Measurements from ENCODE around the gene MARVELD2.
"Not testable (repeated sequence)": the region's sequence is repeated elsewhere in the genome, so short reads cannot be mapped to it uniquely, and the experiment has no call there.

The MARVELD2 gene

DNA sequence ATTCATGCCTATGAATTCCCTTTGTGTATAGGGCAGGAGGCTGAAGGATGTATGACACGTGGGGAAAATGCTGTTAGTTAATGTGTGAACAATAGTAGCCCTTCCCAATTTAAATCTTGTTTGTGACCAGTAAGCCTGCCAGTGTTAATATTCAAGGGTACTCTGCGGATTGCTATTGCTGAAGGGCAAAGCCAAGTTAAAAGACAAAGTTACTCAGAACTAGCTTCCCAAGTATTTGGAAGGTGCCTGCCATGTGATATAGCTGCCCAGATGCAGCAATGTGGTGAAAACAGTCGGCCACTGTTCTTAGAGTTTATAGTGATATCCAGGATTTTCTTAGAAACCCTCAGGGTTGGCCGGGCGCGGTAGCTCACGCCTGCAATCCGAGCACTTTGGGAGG is 34.6 kb downstream of the MARVELD2 start:
- DNase-seq (ENCODE audit: low spot score), result no peak

GRCh38 chr5:69450116-69450515 is 35.2 kb downstream of the MARVELD2 start:
- DNase-seq (ENCODE audit: low spot score), result peak; percentile 64

GRCh38 chr5:69450527-69450926 is 35.6 kb downstream of the MARVELD2 start:
- DNase-seq (ENCODE audit: low spot score), result not testable (repeated sequence)

- peak; percentile 68 for DNase-seq (ENCODE audit: low spot score)
Measured at GRCh38 chr5:69451941-69452647, 37.2 kb downstream of the MARVELD2 start.

DNA sequence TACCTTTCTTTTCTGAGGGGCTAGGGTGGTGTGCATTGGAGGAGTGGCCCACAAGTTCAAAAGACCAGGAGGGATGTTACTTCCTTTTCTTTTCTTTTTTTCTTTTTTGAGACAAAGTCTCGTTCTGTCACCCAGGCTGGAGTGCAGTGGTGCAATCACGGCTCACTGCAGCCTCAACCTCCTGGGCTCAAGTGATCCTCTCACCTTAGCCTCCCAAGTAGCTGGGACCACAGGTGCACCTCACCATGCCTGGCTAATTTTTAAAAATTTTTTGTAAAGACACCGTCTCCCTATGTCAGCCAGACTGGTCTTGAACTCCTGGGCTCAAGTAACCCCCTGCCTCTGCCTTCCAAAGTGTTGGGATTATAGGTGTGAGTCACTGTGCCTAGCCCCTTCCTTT is 38.6 kb downstream of the MARVELD2 start:
- DNase-seq (ENCODE audit: low spot score), result peak; percentile 36

- DNase-seq (ENCODE audit: low spot score), result peak; percentile 44
Measured at GRCh38 chr5:69454460-69455249, 39.7 kb downstream of the MARVELD2 start.

- not testable (repeated sequence) for DNase-seq (ENCODE audit: low spot score)
Measured at GRCh38 chr5:69455428-69455988, 40.6 kb downstream of the MARVELD2 start.

DNA sequence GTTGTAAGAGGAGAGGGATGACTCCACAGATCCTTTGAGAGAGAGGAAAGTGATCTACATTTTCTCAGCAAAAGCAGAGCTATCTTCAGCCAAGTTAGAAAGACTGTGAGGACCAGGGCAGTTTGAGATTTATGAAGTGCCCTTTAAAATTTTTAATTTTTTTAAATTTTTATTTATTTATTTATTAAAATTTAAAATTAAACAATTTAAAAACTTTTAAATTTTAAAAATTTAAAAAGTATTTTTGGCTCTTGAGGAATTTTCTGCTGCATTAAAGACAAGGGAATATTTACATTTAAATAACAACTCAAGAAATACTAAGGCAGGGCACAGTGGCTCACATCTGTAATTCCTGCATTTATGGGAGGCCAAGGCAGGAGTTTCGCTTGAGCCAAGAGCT is 47.3 kb downstream of the MARVELD2 start:
- DNase-seq (ENCODE audit: low spot score), result no peak

DNA sequence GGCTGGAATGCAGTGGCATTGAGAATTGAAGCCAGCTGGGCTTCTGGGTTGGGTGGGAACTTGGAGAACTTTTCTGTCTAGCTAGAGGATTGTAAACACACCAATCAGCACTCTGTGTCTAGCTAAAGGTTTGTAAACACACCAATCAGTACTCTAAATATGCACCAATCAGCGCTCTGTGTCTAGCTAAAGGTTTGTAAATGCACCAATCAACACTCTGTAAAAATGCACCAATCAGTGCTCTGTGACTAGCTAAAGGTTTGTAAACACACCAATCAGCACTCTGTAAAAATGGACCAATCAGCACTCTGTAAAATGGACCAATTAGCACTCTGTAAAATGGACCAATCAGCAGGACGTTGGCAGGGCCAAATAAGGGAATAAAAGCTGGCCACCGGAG is 51.5 kb downstream of the MARVELD2 start:
- DNase-seq (ENCODE audit: low spot score), result not testable (repeated sequence)

DNA sequence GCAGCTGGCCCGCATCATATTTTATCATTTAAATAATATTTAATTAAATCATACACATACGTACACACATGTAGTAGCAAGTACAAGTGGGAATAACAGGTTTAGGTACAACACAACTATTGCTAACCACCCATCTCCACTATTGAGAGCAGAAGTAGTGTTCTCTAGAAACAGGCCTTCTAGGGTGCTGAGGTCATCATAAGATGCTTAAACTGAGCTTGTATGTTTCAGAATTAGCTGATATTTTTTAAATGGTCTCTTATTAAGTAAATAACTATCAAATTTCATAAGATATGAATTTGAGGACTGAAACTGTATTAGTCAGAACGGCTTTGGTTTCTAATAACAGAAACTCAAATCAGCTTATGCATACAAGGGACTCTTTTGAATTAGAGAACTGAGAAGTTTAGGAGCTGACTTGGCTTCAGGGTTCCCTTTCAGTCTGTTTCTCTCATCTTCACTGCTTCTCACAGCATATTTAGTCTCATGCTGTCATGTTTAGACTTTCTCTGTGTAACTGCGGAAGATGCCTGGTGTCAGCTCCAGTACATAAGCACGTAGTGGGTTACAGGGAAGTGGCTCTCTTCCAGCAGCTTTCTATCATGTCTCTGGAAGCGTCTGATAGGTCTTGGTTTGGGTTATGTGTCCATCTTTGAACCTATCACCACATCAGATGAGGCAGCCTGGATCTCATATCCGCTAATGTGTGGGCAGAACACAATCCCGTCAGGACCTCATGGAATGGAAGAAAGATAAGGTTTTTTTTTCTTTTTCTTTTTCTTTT is 52.7 kb downstream of the MARVELD2 start:
- DNase-seq (ENCODE audit: low spot score), result no peak

DNA sequence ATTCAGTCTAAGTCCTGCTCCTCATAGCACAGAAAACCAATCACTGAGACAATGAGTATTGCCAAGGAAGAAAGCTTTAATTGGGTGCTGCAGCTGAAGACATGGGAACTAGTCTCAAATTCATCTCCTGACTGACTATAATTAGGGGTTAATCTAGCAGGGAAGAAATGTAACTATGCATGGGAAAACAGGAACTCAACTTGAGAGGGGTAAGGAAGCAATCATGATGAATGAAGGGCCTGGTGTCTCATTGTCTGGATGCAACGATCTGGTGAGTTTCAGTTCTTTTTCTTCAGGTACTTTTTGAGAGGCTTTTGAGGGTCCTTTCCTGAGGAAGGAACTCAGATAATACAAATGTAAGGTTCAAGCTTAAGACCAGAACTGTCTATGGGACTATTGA is 53.7 kb downstream of the MARVELD2 start:
- DNase-seq (ENCODE audit: low spot score), result no peak

- not testable (repeated sequence) for DNase-seq (ENCODE audit: low spot score)
Measured at GRCh38 chr5:69471516-69471915, 56.6 kb downstream of the MARVELD2 start.

GRCh38 chr5:69472535-69473143 is 57.7 kb downstream of the MARVELD2 start:
- not testable (repeated sequence) for DNase-seq (ENCODE audit: low spot score)

DNA sequence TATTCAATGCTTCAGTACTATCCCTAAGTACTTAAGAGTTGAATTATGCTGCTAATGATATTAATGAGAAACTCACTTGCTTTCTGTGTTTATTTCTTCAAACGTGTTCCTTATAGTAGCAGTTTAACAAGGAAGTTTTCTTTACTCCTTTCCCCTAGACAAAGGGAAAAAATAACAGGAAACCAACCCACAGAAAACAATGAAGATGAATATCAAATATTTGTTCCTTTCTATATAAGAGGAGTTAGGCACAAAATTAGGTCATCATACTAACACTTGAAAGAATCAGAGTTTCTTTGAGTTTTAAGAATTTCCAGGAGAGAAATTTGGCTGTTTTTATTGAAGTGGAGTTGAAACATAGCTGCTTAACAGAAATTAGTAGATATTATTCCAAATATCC is 62.3 kb downstream of the MARVELD2 start:
- no peak for DNase-seq (ENCODE audit: low spot score)

DNA sequence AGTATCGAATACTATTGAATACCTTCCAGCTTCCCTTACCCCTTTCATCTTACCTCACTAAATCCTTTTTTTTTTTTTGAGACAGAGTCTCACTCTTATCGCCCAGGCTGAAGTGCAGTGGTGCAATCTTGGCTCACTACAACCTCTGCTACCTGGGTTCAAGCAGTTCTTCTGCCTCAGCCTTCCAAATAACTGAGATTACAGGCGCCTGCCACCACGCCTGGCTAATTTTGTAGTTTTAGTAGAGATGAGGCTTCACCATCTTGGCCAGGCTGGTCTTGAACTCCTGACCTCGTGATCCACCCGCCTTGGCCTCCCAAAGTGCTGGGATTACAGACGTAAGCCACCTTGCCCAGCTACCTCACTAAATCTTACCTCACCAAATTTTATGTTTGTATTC is 63.4 kb downstream of the MARVELD2 start:
- not testable (repeated sequence) for DNase-seq (ENCODE audit: low spot score)

DNA sequence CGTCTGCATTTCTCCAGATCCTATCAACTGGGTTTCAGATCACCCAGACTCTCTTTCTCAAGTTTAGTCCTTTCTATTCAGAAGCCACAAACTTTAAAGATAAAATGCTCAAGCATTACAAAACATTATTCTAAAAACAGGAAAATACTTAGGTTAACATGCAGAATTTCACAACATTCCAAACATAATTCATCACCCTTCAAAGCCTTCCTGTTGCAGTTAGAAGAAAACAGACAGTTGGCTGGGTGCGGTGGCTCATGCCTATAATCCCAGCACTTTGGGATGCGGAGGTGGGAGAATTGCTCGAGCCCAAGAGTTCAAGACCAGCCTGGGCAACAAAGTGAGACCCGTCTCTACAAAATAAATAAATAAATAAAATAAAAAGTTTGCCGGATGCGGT is 70.0 kb downstream of the MARVELD2 start:
- DNase-seq (ENCODE audit: low spot score), result no peak

DNA sequence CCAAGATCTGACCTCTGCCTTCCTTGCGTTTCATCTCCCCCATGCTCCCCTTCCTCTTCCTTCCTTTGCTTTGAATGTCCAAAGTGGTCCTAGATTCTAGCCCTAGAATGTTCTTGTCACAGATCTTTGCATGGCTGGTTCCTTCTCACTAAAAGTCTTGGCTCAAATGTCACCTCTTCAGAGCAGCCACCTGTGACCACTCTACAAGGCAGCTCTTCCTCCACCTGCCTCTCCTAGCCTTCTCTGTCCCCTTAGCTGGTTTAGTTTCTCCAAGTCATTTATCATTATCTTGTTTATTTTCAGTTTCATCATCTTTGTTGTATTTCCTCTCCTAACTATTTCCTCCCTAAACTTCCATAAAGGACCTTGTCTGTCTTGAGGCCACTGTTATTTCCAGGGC is 70.6 kb downstream of the MARVELD2 start:
- no peak for DNase-seq (ENCODE audit: low spot score)

DNA sequence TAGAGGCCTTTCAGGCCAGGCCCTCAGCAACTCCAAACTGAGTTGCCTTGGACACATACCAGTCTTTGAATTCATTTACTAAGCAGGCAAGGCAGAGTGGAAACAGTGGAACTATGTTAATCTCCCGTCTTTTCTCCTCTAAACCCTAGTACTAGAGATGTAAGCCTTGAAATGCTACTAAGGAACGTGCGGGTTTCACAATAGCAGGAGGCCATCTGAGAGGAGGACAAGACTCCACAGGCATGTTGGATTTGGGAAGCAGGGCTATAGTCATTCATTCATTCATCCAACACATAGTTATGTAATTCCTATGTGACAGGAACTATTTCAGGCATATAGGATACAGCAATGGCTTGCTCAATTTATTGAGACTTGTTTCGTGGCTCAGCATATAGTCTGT is 74.3 kb downstream of the MARVELD2 start:
- no peak for DNase-seq (ENCODE audit: low spot score)

DNA sequence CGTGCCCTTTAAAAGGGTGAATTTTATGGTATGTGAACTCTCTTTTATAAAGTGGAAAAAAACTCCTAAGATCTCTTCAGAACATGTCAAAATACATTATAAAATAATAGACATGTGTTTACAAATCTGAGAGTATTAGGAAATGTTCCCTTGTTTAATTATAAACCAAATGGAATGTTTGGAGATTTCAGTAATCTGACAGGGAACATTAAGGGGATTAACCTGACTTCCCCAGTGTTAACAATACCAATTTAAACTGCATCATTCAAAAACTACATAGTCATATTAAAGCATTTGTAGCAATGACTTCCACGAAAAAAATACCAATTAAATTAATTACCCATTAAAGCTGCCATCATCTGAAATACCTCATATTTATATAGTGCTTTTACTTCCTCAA is 76.1 kb downstream of the MARVELD2 start:
- DNase-seq (ENCODE audit: low spot score), result no peak

GRCh38 chr5:69491838-69492390 is 77.0 kb downstream of the MARVELD2 start:
- no peak for DNase-seq (ENCODE audit: low spot score)

DNA sequence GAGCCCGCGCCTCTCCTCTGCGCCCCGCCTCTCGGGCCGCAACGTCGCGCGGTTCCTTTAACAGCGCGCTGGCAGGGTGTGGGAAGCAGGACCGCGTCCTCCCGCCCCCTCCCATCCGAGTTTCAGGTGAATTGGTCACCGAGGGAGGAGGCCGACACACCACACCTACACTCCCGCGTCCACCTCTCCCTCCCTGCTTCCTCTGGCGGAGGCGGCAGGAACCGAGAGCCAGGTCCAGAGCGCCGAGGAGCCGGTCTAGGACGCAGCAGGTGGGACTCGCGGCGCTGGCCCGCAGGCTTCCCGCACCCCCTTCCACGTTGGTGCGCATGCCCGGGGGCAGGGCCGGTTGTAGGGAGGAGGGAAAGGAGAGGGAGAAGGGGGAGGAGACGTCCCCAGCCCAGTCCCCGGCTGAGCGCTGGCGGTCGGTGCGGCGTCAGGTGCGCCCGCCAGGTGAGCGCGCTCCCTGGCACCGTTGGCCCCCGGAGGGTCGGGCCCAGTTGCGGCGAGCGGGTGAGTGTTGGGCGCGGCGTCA is 77.5 kb downstream of the MARVELD2 start, which contains the start of gene OCLN:
TSS of gene OCLN (plus strand) at position 400 of the 532 bp plus-strand sequence. CDS start 11,455 bp downstream, outside the sequence.
- DNase-seq (ENCODE audit: low spot score), result peak; percentile 91

Data from LoVo (cell line).